Raji (cell line): Measurements from ENCODE around the gene DRC7.

Experiments
- POLR2A ChIP-seq: IDR thresholded peaks from 2 replicates; pipeline ENCODE4 v1.6.1; 2011; ENCODE audit warnings: low read depth, low read length, control low read depth; ENCODE audit not compliant: insufficient read depth

The DRC7 gene

GRCh38 chr16:57694725-57695679 lies at the start of gene DRC7:
Gene DRC7 (plus strand): TSS chr16:57694806. CDS start chr16:57697950, 3,144 bp downstream.
- no peak for TF ChIP-seq POLR2A

- no peak for TF ChIP-seq POLR2A
Measured at GRCh38 chr16:57645169-57645568, 49.4 kb upstream of the DRC7 start.

- no peak for TF ChIP-seq POLR2A
Measured at GRCh38 chr16:57645691-57646387, 48.8 kb upstream of the DRC7 start.

- no peak for TF ChIP-seq POLR2A
Measured at GRCh38 chr16:57646388-57647039, 48.1 kb upstream of the DRC7 start.

- TF ChIP-seq POLR2A: no peak
Measured at GRCh38 chr16:57647136-57647875, 47.3 kb upstream of the DRC7 start.

GRCh38 chr16:57648125-57648524 lies 46.5 kb upstream of the DRC7 start:
- TF ChIP-seq POLR2A: no peak

- no peak for TF ChIP-seq POLR2A
Measured at GRCh38 chr16:57648581-57649442, 45.8 kb upstream of the DRC7 start.

- no peak for TF ChIP-seq POLR2A
Measured at GRCh38 chr16:57649443-57649751, 45.2 kb upstream of the DRC7 start.

GRCh38 chr16:57649846-57650245 lies 44.8 kb upstream of the DRC7 start:
- no peak for TF ChIP-seq POLR2A

- no peak for TF ChIP-seq POLR2A
Measured at GRCh38 chr16:57651344-57652333, 43.0 kb upstream of the DRC7 start.

- no peak for TF ChIP-seq POLR2A
Measured at GRCh38 chr16:57652695-57653471, 41.7 kb upstream of the DRC7 start.

- no peak for TF ChIP-seq POLR2A
Measured at GRCh38 chr16:57653936-57654335, 40.7 kb upstream of the DRC7 start.

- TF ChIP-seq POLR2A: no peak
Measured at GRCh38 chr16:57656342-57656955, 38.2 kb upstream of the DRC7 start.
